ENCODE data around the gene USP15. TPM values are rescaled to one million over a fixed set of nuclear protein-coding genes. Genes with fewer than 3 reads are reported as not detected.
A peak's percentile ranks its signal among the peaks of the same experiment; 100 is the strongest.

The USP15 gene
- total and polyA plus RNA-seq, 3 experiments from 2014 or later = 59.5 to 99.0 (median 90.9) TPM

DNA sequence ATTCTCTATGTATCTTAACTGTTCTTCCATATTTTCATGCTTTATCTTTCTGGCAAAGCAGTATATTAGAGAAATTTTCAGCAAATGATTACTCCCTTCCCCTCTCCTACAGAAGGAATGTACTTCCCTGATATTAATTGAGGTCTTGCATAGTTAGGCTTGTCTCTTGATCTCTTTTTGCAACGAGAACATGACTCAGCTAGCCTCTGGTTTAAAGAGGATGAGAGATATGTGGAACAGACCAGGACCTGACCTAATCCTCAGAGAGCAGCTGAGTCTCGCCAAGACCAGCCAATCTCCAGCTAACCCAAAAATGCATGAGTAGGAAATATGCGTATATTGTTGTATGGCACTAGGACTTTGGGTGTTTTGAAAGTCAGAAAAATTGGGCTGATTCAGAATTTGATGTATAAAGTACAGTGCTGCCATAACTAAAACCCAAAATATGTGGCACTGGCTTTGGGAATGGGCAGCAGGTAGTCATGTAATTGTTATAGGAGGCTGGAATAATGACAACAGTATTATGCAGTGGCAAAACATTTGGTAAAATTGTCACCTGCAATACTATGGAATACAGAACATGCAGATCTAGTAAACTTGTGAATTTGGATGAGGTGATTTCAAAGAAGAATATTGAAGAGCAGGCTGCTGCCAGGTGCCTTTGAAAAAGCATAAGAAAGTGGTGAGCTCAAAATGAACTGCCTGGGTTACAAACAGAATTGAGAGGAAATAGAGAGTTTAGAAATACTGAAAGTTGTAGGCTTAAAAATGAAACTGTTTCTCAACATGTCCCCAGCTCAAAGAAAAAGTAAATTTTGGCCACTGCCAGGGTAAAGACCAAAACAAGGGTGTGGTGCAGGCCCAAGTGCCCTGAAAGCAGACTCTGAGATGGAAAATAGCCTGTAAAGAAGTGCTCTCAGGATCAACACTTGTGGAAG lies 9.3 kb upstream of the USP15 start:
- H3K27ac ChIP-seq (ENCODE audit: low read depth, low read length) = no peak overlapping the region
- H3K27me3 ChIP-seq (ENCODE audit: insufficient read depth, low read length, poor library complexity, severe bottlenecking) = no peaks in the 10 kb centered on the region
- H3K4me1 Mint-ChIP-seq = peaks cover 13 to 17% (median 15%) of the 10 kb centered on the region in 3 donors
- peak overlapping the region in 4 of 7 donors; percentile 4 to 58 (median 31) for H3K4me3 Mint-ChIP-seq
- POLR2A ChIA-PET = interaction anchor here (0.9 kb wide), 1 partner anchor 9 kb away, joined by 4 read pairs; the partner anchor contains the start of gene USP15
- peaks cover 0 to 4% of the 10 kb centered on the region in 2 donors for H3K27me3 Mint-ChIP-seq
- peaks cover 21% of the 10 kb centered on the region for H3K4me1 ChIP-seq (ENCODE audit: insufficient read depth, low read length)
- no peak for DNase-seq
- H3K9me3 ChIP-seq (ENCODE audit: low read length) = no peaks in the 10 kb centered on the region
- no peak overlapping the region for H3K4me3 ChIP-seq (ENCODE audit: low read length)
- CTCF ChIA-PET = interaction anchor here (1.7 kb wide), 1 partner anchor 9 kb away, joined by 5 read pairs; the partner anchor contains the start of gene USP15
- peaks cover 0 to 4% (median 0%) of the 10 kb centered on the region in 3 donors for H3K36me3 Mint-ChIP-seq
- H3K36me3 ChIP-seq (ENCODE audit: insufficient read depth, low read length) = no peaks in the 10 kb centered on the region
- no peaks in the 10 kb centered on the region for H3K9me3 Mint-ChIP-seq
- H3K27ac Mint-ChIP-seq = peak overlapping the region in 6 of 8 donors; percentile 55 to 83 (median 76)

DNA sequence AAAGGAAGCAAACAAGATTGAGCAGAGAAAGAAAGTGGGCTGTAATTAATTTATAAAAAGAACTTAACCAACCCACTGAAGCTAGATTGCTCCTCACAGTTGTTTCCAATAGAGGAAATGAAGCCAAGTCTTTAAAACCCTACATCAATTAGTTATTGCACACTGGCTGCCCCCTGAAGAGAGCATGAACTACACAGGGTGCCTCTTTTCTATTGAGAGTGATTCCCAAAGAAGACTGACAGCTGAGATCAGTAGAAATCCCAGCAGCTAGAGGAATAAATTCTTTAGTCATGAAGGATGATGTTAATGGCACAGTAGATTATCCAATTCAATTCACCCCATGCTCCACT lies 8.6 kb upstream of the USP15 start:
- Histone ChIP-seq H3K9me3 (ENCODE audit: low read length) (no peaks in the 10 kb centered on the region), H3K27ac (ENCODE audit: low read depth, low read length) (no peak overlapping the region), H3K27me3 (ENCODE audit: insufficient read depth, low read length, poor library complexity, severe bottlenecking) (no peaks in the 10 kb centered on the region), H3K36me3 (ENCODE audit: insufficient read depth, low read length) (no peaks in the 10 kb centered on the region), H3K4me1 (ENCODE audit: insufficient read depth, low read length) (peaks cover 26% of the 10 kb centered on the region), H3K4me3 (ENCODE audit: low read length) (no peak overlapping the region)
- Mint-ChIP-seq H3K27ac (peak overlapping the region in 5 of 8 donors; percentile 69 to 83 (median 77)), H3K4me3 (peak overlapping the region in 3 of 7 donors; percentile 4 to 58 (median 44)), H3K36me3 (peaks cover 0 to 4% (median 0%) of the 10 kb centered on the region in 3 donors), H3K9me3 (no peaks in the 10 kb centered on the region), H3K4me1 (peaks cover 15 to 19% (median 16%) of the 10 kb centered on the region in 3 donors), H3K27me3 (peaks cover 0 to 4% of the 10 kb centered on the region in 2 donors)
- DNase-seq = no peak
- ChIA-PET POLR2A (interaction anchor here (0.9 kb wide), 1 partner anchor 8 kb away, joined by 4 read pairs; the partner anchor contains the start of gene USP15), CTCF (interaction anchor here (1.7 kb wide), 1 partner anchor 8 kb away, joined by 5 read pairs; the partner anchor contains the start of gene USP15)

GRCh38 chr12:62252576-62252975 lies 7.6 kb upstream of the USP15 start:
- no peaks in the 10 kb centered on the region for H3K9me3 Mint-ChIP-seq
- ChIA-PET CTCF (no interaction called here), POLR2A (no interaction called here)
- no peak for DNase-seq
- peaks cover 0 to 4% (median 0%) of the 10 kb centered on the region in 3 donors for H3K36me3 Mint-ChIP-seq
- H3K27me3 Mint-ChIP-seq = peaks cover 0 to 4% of the 10 kb centered on the region in 2 donors
- Histone ChIP-seq H3K27me3 (ENCODE audit: insufficient read depth, low read length, poor library complexity, severe bottlenecking) (no peaks in the 10 kb centered on the region), H3K9me3 (ENCODE audit: low read length) (no peaks in the 10 kb centered on the region), H3K36me3 (ENCODE audit: insufficient read depth, low read length) (no peaks in the 10 kb centered on the region), H3K4me3 (ENCODE audit: low read length) (no peak overlapping the region), H3K27ac (ENCODE audit: low read depth, low read length) (no peak overlapping the region), H3K4me1 (ENCODE audit: insufficient read depth, low read length) (peaks cover 36% of the 10 kb centered on the region)
- no peak overlapping the region for H3K4me3 Mint-ChIP-seq
- peaks cover 18 to 26% (median 23%) of the 10 kb centered on the region in 3 donors for H3K4me1 Mint-ChIP-seq
- H3K27ac Mint-ChIP-seq = no peak overlapping the region

DNA sequence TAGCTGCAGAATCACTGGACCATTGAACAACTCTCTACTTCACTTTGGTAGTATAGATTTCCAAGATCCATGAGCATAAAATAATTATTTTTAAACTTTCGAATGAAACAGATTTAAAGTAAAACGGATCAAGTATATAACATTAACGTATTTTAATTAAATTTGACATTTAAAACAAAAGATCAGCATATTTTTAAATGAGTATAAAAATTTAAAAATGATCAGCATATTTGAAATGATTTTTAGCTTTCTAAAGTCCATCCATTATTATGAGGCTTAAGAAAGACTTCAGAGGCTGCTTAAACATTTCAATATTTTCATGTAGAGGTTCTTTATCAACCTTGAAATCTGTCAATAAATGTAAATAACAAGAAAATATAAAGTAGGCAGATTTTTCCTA lies 5.2 kb upstream of the USP15 start:
- Mint-ChIP-seq H3K27me3 (no peaks in the 10 kb centered on the region), H3K36me3 (peaks cover 0 to 7% (median 4%) of the 10 kb centered on the region in 3 donors), H3K9me3 (no peaks in the 10 kb centered on the region), H3K4me3 (no peak overlapping the region), H3K4me1 (peaks cover 33 to 46% (median 40%) of the 10 kb centered on the region in 3 donors), H3K27ac (no peak overlapping the region)
- DNase-seq = no peak
- no peaks in the 10 kb centered on the region for H3K27me3 ChIP-seq (ENCODE audit: insufficient read depth, low read length, poor library complexity, severe bottlenecking)
- ChIA-PET POLR2A (no interaction called here), CTCF (no interaction called here)
- no peaks in the 10 kb centered on the region for H3K9me3 ChIP-seq (ENCODE audit: low read length)
- no peak overlapping the region for H3K27ac ChIP-seq (ENCODE audit: low read depth, low read length)
- peaks cover 51% of the 10 kb centered on the region for H3K4me1 ChIP-seq (ENCODE audit: insufficient read depth, low read length)
- no peaks in the 10 kb centered on the region for H3K36me3 ChIP-seq (ENCODE audit: insufficient read depth, low read length)
- no peak overlapping the region for H3K4me3 ChIP-seq (ENCODE audit: low read length)

DNA sequence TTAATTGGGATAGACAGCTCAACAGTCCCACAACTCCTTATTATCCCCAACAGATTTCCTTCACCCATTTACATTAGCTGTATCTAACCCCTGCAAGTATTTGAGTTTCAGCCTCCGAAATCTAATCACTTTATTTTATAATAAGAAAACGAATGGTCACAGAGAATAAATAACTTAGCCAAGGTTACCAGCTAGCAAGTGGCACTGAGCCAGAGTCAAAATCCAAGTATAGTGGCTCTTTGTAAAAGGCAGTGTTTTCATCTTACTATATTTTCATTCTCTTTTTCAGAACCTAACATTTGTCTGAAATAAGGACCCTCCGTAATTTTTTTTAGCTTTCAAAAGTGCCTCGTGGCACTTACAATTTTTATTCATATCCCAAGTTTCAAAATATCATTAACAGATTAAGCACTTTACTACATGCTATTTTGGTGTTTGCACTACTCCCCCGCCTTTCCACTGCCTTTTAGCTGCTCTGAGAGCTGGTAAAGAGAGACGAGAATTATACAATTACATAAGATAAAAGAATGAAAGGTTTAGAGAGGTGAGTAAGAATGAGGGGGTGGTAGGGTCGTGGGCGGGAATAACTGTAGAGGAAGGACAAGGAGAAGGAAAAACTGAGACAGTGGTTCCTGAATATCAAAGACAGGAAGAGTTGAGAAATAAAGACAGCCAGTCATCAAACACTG lies 3.7 kb upstream of the USP15 start:
- H3K4me1 ChIP-seq (ENCODE audit: insufficient read depth, low read length) = peaks cover 44% of the 10 kb centered on the region
- peak overlapping the region in 7 of 8 donors; percentile 25 to 100 (median 80) for H3K27ac Mint-ChIP-seq
- no peaks in the 10 kb centered on the region for H3K36me3 ChIP-seq (ENCODE audit: insufficient read depth, low read length)
- H3K4me1 Mint-ChIP-seq = peaks cover 29 to 44% (median 31%) of the 10 kb centered on the region in 3 donors
- peaks cover 0 to 3% of the 10 kb centered on the region in 2 donors for H3K27me3 Mint-ChIP-seq
- H3K36me3 Mint-ChIP-seq = peaks cover 0 to 16% (median 4%) of the 10 kb centered on the region in 3 donors
- no peak for DNase-seq
- H3K4me3 ChIP-seq (ENCODE audit: low read length) = no peak overlapping the region
- ChIA-PET POLR2A (no interaction called here), CTCF (no interaction called here)
- H3K27me3 ChIP-seq (ENCODE audit: insufficient read depth, low read length, poor library complexity, severe bottlenecking) = no peaks in the 10 kb centered on the region
- H3K4me3 Mint-ChIP-seq = peak overlapping the region in 5 of 7 donors; percentile 12 to 51 (median 19)
- H3K9me3 ChIP-seq (ENCODE audit: low read length) = no peaks in the 10 kb centered on the region
- H3K9me3 Mint-ChIP-seq = no peaks in the 10 kb centered on the region
- H3K27ac ChIP-seq (ENCODE audit: low read depth, low read length) = no peak overlapping the region

GRCh38 chr12:62258231-62258630 lies 2.0 kb upstream of the USP15 start:
- H3K27ac Mint-ChIP-seq = peak overlapping the region; percentile 94 to 100 (median 99)
- peaks cover 39 to 52% (median 40%) of the 10 kb centered on the region in 3 donors for H3K4me1 Mint-ChIP-seq
- no peaks in the 10 kb centered on the region for H3K27me3 ChIP-seq (ENCODE audit: insufficient read depth, low read length, poor library complexity, severe bottlenecking)
- DNase-seq = no peak
- H3K4me3 ChIP-seq (ENCODE audit: low read length) = no peak overlapping the region
- CTCF ChIA-PET = no interaction called here
- no peaks in the 10 kb centered on the region for H3K9me3 ChIP-seq (ENCODE audit: low read length)
- POLR2A ChIA-PET = no interaction called here
- H3K27me3 Mint-ChIP-seq = peaks cover 0 to 3% of the 10 kb centered on the region in 2 donors
- H3K36me3 Mint-ChIP-seq = peaks cover 0 to 18% (median 2%) of the 10 kb centered on the region in 3 donors
- no peak overlapping the region for H3K27ac ChIP-seq (ENCODE audit: low read depth, low read length)
- peaks cover 48% of the 10 kb centered on the region for H3K4me1 ChIP-seq (ENCODE audit: insufficient read depth, low read length)
- H3K9me3 Mint-ChIP-seq = no peaks in the 10 kb centered on the region
- H3K36me3 ChIP-seq (ENCODE audit: insufficient read depth, low read length) = no peaks in the 10 kb centered on the region
- H3K4me3 Mint-ChIP-seq = peak overlapping the region in 6 of 7 donors; percentile 98 to 99 (median 99)

DNA sequence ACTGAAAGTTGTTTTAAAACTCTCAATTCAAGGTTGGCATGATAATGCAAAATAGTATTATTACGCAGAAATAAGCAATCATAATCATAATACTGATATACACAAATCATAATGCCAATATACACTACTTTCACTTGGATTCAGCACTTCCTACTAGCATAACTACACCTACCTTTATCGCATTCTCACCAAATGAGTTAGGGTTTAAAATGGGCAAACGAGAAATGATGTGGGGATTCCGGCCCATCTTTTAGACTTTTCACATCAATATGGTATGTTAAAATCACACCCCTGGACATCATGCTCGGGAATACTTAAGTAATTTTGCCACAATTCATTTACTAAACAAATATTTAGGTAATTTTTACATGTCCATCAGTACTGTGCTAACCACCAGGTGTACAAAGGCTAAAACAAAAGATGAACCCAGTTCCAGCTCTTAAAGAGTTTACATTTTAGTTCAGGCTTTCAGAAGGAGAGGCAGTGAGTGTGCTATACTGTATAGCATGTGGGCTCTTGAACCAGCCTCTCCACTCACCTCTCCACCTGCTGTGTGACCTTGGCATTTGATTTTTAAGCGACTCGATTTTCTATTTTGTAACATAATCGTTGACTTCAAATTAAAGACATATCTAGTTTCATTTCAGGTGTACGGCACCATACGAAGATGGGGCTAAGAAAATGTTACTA lies 1.1 kb upstream of the USP15 start:
- Histone ChIP-seq H3K36me3 (ENCODE audit: insufficient read depth, low read length) (no peaks in the 10 kb centered on the region), H3K27ac (ENCODE audit: low read depth, low read length) (peak overlapping the region; percentile 94), H3K9me3 (ENCODE audit: low read length) (no peaks in the 10 kb centered on the region), H3K4me1 (ENCODE audit: insufficient read depth, low read length) (peaks cover 56% of the 10 kb centered on the region), H3K4me3 (ENCODE audit: low read length) (peak overlapping the region; percentile 93), H3K27me3 (ENCODE audit: insufficient read depth, low read length, poor library complexity, severe bottlenecking) (no peaks in the 10 kb centered on the region)
- Mint-ChIP-seq H3K36me3 (peaks cover 0 to 19% (median 0%) of the 10 kb centered on the region in 3 donors), H3K27me3 (peaks cover 0 to 3% of the 10 kb centered on the region in 2 donors), H3K4me1 (peaks cover 47 to 61% (median 48%) of the 10 kb centered on the region in 3 donors), H3K4me3 (peak overlapping the region; percentile 98 to 99 (median 99)), H3K27ac (peak overlapping the region; percentile 94 to 100 (median 99)), H3K9me3 (no peaks in the 10 kb centered on the region)
- POLR2A ChIA-PET = interaction anchor here (1.0 to 2.2 kb wide), 3 partner anchors 8 to 344 kb away, joined by 3 to 10 read pairs (median 4); no protein-coding TSS in a partner anchor
- CTCF ChIA-PET = interaction anchor here (1.0 kb wide), 1 partner anchor 8 kb away, joined by 5 read pairs; no protein-coding TSS in a partner anchor
- DNase-seq = peak in 2 of 5 donors; percentile 12 to 27

Data from CD8-positive, alpha-beta memory T cell (primary cell).